ENCODE measurements around the gene COL9A1. TPM values are rescaled to one million over a fixed set of nuclear protein-coding genes. Genes with fewer than 3 reads are reported as not detected.
"Not testable (repeated sequence)": the region's sequence is repeated elsewhere in the genome, so short reads cannot be mapped to it uniquely, and the experiment has no call there.

COL9A1 gene
- total and polyA plus RNA-seq, 2 donors = 7.2 to 46.7 TPM

DNA sequence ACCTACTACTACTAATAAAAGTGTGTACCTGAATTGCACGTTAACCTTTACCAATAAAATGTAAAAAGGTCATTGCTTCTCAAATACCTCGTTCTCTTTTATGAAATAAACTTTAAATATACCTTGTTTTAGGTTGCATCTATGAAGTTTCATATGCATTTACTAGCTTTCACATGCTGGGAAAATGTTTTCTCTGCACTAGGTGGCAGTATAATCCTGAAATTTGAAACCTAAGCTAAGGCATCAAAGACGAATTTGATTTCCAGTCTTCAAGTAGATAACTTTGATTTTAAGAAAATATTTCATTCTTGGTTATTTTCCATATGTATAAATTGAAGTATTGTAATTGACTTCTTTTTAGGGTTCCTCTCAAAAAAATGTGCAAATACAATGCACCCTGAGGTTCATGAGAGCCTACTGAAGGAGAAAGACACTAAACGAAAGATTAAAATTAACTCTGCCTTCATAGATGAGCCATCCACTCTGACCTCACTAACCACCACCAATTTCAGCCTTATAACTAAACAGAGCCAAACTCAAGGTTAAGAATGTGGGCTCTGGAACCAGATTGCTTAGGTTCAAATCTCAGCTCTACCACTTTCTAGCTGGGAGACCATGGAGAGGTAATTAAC lies 7.3 kb upstream of the COL9A1 start:
- H3K36me3 ChIP-seq (ENCODE audit: insufficient read depth) = no peaks in the 10 kb centered on the region
- no peak overlapping the region for H3K4me3 ChIP-seq (ENCODE audit: low read depth, low read length)
- H3K27ac ChIP-seq (ENCODE audit: low read depth) = no peak overlapping the region
- DNase-seq (ENCODE audit: extremely low spot score) = no peak
- H3K4me1 ChIP-seq (ENCODE audit: insufficient read depth) = no peaks in the 10 kb centered on the region
- WGBS = 22% methylated on average over 4 of the region's 4 CpGs

GRCh38 chr6:70309243-70309642 lies 6.4 kb upstream of the COL9A1 start:
- Histone ChIP-seq H3K27ac (ENCODE audit: low read depth) (no peak overlapping the region), H3K4me3 (ENCODE audit: low read depth, low read length) (no peak overlapping the region), H3K36me3 (ENCODE audit: insufficient read depth) (no peaks in the 10 kb centered on the region), H3K4me1 (ENCODE audit: insufficient read depth) (no peaks in the 10 kb centered on the region)
- 56% methylated on average over 2 of the region's 2 CpGs for WGBS
- DNase-seq (ENCODE audit: extremely low spot score) = no peak

- not testable (repeated sequence) for H3K36me3 ChIP-seq (ENCODE audit: insufficient read depth); H3K27ac ChIP-seq (ENCODE audit: low read depth); H3K4me1 ChIP-seq (ENCODE audit: insufficient read depth); DNase-seq (ENCODE audit: extremely low spot score); H3K4me3 ChIP-seq (ENCODE audit: low read depth, low read length)
Measured at GRCh38 chr6:70308142-70308541, 5.3 kb upstream of the COL9A1 start.

GRCh38 chr6:70307008-70307407 lies 4.1 kb upstream of the COL9A1 start:
- no peak for DNase-seq (ENCODE audit: extremely low spot score)
- WGBS = 71% methylated on average over 3 of the region's 3 CpGs
- H3K4me3 ChIP-seq (ENCODE audit: low read depth, low read length) = no peak overlapping the region
- H3K27ac ChIP-seq (ENCODE audit: low read depth) = no peak overlapping the region
- H3K4me1 ChIP-seq (ENCODE audit: insufficient read depth) = no peaks in the 10 kb centered on the region
- no peaks in the 10 kb centered on the region for H3K36me3 ChIP-seq (ENCODE audit: insufficient read depth)

- DNase-seq (ENCODE audit: extremely low spot score) = no peak
- H3K4me3 ChIP-seq (ENCODE audit: low read depth, low read length) = no peak overlapping the region
- 68% methylated on average over 1 of the region's 1 CpG for WGBS
- no peak overlapping the region for H3K27ac ChIP-seq (ENCODE audit: low read depth)
- no peaks in the 10 kb centered on the region for H3K36me3 ChIP-seq (ENCODE audit: insufficient read depth)
- no peaks in the 10 kb centered on the region for H3K4me1 ChIP-seq (ENCODE audit: insufficient read depth)
Measured at GRCh38 chr6:70304616-70305015, 1.7 kb upstream of the COL9A1 start.

GRCh38 chr6:70299456-70299855 lies 3.4 kb downstream of the COL9A1 start:
- WGBS = 20% methylated on average over 2 of the region's 2 CpGs
- no peak overlapping the region for H3K27ac ChIP-seq (ENCODE audit: low read depth)
- no peaks in the 10 kb centered on the region for H3K4me1 ChIP-seq (ENCODE audit: insufficient read depth)
- H3K36me3 ChIP-seq (ENCODE audit: insufficient read depth) = no peaks in the 10 kb centered on the region
- no peak overlapping the region for H3K4me3 ChIP-seq (ENCODE audit: low read depth, low read length)
- no peak for DNase-seq (ENCODE audit: extremely low spot score)

DNA sequence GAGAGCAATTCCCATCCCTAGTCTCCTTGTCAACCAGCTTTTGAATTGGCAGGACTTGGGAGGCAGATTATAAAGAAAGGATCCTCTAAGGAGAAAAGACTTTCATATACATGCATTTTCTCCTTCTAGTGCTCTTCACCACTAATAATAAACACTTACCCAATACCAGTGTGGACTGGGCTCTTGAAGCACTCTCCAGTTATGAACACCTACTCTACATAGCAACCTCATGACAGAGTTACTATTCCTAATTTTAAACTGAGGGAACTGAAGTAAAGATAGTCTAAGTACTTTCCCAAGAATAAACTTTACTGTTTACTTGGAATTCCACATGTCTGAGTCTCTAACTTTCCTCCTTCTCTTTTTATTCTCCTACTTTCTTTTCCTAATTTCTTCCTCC lies 4.8 kb downstream of the COL9A1 start:
- Histone ChIP-seq H3K4me1 (ENCODE audit: insufficient read depth) (no peaks in the 10 kb centered on the region), H3K27ac (ENCODE audit: low read depth) (no peak overlapping the region)
- DNase-seq (ENCODE audit: extremely low spot score) = no peak

GRCh38 chr6:70292193-70292592 lies 10.7 kb downstream of the COL9A1 start:
- no peak for DNase-seq (ENCODE audit: extremely low spot score)
- no peaks in the 10 kb centered on the region for H3K4me1 ChIP-seq (ENCODE audit: insufficient read depth)
- no peaks in the 10 kb centered on the region for H3K36me3 ChIP-seq (ENCODE audit: insufficient read depth)
- 73% methylated on average over 1 of the region's 1 CpG for WGBS
- no peak overlapping the region for H3K27ac ChIP-seq (ENCODE audit: low read depth)
- H3K4me3 ChIP-seq (ENCODE audit: low read depth, low read length) = no peak overlapping the region

More for the DNA sequence above, 4.8 kb downstream of the COL9A1 start:
- Histone ChIP-seq H3K4me3 (ENCODE audit: low read depth, low read length) (no peak overlapping the region), H3K36me3 (ENCODE audit: insufficient read depth) (no peaks in the 10 kb centered on the region)

- WGBS = 62% methylated on average over 2 of the region's 2 CpGs
- DNase-seq (ENCODE audit: extremely low spot score) = no peak
- Histone ChIP-seq H3K4me1 (ENCODE audit: insufficient read depth) (no peaks in the 10 kb centered on the region), H3K4me3 (ENCODE audit: low read depth, low read length) (no peak overlapping the region), H3K36me3 (ENCODE audit: insufficient read depth) (no peaks in the 10 kb centered on the region), H3K27ac (ENCODE audit: low read depth) (no peak overlapping the region)
Measured at GRCh38 chr6:70289299-70289698, 13.6 kb downstream of the COL9A1 start.

GRCh38 chr6:70286905-70287304 lies 16.0 kb downstream of the COL9A1 start:
- no peak for DNase-seq (ENCODE audit: extremely low spot score)
- no peak overlapping the region for H3K27ac ChIP-seq (ENCODE audit: low read depth)
- no peak overlapping the region for H3K4me3 ChIP-seq (ENCODE audit: low read depth, low read length)
- H3K36me3 ChIP-seq (ENCODE audit: insufficient read depth) = no peaks in the 10 kb centered on the region
- 82% methylated on average over 5 of the region's 5 CpGs for WGBS
- no peaks in the 10 kb centered on the region for H3K4me1 ChIP-seq (ENCODE audit: insufficient read depth)

GRCh38 chr6:70285201-70285600 lies 17.7 kb downstream of the COL9A1 start:
- no peak for DNase-seq (ENCODE audit: extremely low spot score)
- no peak overlapping the region for H3K4me3 ChIP-seq (ENCODE audit: low read depth, low read length)
- no peaks in the 10 kb centered on the region for H3K36me3 ChIP-seq (ENCODE audit: insufficient read depth)
- H3K27ac ChIP-seq (ENCODE audit: low read depth) = no peak overlapping the region
- H3K4me1 ChIP-seq (ENCODE audit: insufficient read depth) = no peaks in the 10 kb centered on the region
- 84% methylated on average over 4 of the region's 4 CpGs for WGBS

- no peak overlapping the region for H3K27ac ChIP-seq (ENCODE audit: low read depth)
- no peak for DNase-seq (ENCODE audit: extremely low spot score)
- H3K4me1 ChIP-seq (ENCODE audit: insufficient read depth) = no peaks in the 10 kb centered on the region
- WGBS = 10% methylated on average over 31 of the region's 31 CpGs
- no peak overlapping the region for H3K4me3 ChIP-seq (ENCODE audit: low read depth, low read length)
- H3K36me3 ChIP-seq (ENCODE audit: insufficient read depth) = no peaks in the 10 kb centered on the region
Measured at GRCh38 chr6:70282919-70283461, 19.9 kb downstream of the COL9A1 start.

DNA sequence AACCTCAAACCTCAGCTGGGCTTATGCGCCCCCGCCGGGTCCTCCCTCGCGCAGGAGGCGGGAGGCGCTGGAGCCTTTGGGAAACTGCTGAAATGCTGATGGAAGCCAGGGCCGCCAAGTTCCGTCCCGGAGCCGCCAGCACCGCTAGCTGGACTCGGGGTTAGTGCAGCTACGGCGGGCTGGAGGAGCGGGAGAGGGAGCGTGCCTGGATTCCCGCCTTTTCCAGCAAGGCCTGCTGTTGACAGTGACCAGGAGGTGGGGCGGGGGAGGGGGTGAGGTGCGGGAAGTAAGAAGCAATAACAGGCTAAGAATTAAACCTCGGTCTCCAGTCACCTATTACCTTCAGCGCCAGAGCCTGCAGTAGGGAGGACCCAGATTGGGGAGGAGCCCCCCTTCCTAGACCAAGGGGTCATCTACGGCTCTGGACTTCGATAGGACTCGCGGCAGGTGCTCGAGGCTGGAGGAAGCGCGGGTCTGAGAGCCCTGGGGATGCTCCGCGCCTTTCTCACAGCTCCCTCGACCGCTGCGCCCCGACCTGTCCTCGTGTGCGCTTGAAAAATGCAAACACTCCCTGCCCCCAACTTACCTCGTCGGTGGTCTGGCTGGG lies 20.5 kb downstream of the COL9A1 start:
- H3K36me3 ChIP-seq (ENCODE audit: insufficient read depth) = no peaks in the 10 kb centered on the region
- 2% methylated on average over 39 of the region's 39 CpGs for WGBS
- DNase-seq (ENCODE audit: extremely low spot score) = no peak
- no peak overlapping the region for H3K4me3 ChIP-seq (ENCODE audit: low read depth, low read length)
- H3K4me1 ChIP-seq (ENCODE audit: insufficient read depth) = no peaks in the 10 kb centered on the region
- no peak overlapping the region for H3K27ac ChIP-seq (ENCODE audit: low read depth)

DNA sequence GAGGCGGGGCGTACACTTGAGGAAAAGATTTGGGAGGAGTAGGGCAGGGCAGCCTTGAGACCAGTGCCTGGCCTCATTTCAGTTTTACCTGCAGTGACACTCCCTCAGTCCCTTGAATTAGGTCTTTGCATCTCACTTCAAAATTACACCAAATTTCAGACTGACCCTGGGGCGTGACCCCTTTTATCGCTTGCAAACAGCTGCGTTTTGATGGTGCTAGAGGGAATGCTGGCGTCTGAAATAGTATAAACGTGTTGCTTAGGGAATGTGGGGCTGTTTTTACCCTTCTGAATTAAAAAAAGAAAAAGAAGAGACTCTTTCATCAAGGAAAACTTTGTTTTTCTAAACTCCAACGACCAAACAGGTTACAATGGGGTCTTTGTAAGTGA lies 21.0 kb downstream of the COL9A1 start:
- no peaks in the 10 kb centered on the region for H3K36me3 ChIP-seq (ENCODE audit: insufficient read depth)
- DNase-seq (ENCODE audit: extremely low spot score) = no peak
- H3K27ac ChIP-seq (ENCODE audit: low read depth) = no peak overlapping the region
- H3K4me3 ChIP-seq (ENCODE audit: low read depth, low read length) = no peak overlapping the region
- whole genome bisulfite sequencing = 36% methylated on average over 8 of the region's 8 CpGs
- no peaks in the 10 kb centered on the region for H3K4me1 ChIP-seq (ENCODE audit: insufficient read depth)
